ENCODE results near the gene LRP1. TPM values are rescaled to one million over a fixed set of nuclear protein-coding genes. Genes with fewer than 3 reads are reported as not detected.
A peak's percentile ranks its signal among the peaks of the same experiment; 100 is the strongest.

The LRP1 gene
- total RNA-seq, 2 donors from 2014 or later, result 107 to 123 TPM

- peaks cover 5% of the 10 kb centered on the region for H3K36me3 ChIP-seq
- no peak for TF ChIP-seq CTCF (IDR thresholded peaks at IDR 0.05)
- H3K4me3 ChIP-seq, result no peak overlapping the region
- H3K4me1 ChIP-seq, result no peaks in the 10 kb centered on the region
- DNase-seq, result no peak
- H3K9me3 ChIP-seq, result no peaks in the 10 kb centered on the region
- no peak overlapping the region for H3K9ac ChIP-seq (ENCODE audit: low read depth in 2 of 2, low read length in 2 of 2)
- no peak overlapping the region for H3K27ac ChIP-seq
- no peaks in the 10 kb centered on the region for H3K27me3 ChIP-seq
- intact Hi-C loops (cut with DNase I), result loop anchor here (10.0 kb wide), 1 partner anchor 166 kb away; the partner anchor contains the start of gene TAC3
Measured at GRCh38 chr12:57181072-57181471, 52.8 kb downstream of the LRP1 start.

DNA sequence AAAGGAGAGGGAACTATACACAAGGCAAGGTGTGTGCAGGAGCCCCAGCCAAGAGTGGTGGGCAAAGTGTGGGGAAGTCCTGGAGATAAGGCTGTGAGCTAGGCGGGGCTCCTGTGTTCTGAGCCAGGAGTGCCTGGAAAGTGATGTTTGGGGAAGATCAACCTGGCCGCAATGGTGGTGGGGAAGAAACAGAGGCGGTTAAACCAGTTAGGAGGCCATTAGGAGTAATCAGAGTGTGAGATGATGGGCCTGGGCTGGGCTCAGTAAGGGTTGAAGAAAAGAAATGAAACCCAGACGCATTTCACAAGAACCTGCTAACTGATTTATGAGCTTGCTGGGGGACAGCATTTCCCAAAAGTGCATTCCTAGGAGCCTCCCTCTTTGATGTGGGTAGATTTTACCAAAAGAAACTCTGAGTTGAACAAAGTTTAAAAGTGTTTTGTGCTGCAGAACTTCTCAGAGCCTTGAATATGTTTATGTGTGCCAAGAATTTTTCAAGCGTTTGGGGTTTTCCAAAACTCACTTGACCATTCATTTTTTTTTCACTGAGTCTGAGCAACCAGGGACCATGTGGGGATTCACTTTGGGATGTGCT lies 53.4 kb downstream of the LRP1 start:
- Histone ChIP-seq H3K9me3 (no peaks in the 10 kb centered on the region), H3K4me3 (no peak overlapping the region), H3K9ac (ENCODE audit: low read depth in 2 of 2, low read length in 2 of 2) (no peak overlapping the region), H3K27me3 (no peaks in the 10 kb centered on the region), H3K27ac (no peak overlapping the region), H3K4me1 (no peaks in the 10 kb centered on the region), H3K36me3 (peaks cover 7% of the 10 kb centered on the region)
- intact Hi-C loops (cut with DNase I), result loop anchor here (2.0 to 10.0 kb wide), 2 partner anchors 57 to 167 kb away; partner anchors contain the start of gene TAC3
- TF ChIP-seq CTCF (IDR thresholded peaks at IDR 0.05), result no peak
- no peak for DNase-seq

DNA sequence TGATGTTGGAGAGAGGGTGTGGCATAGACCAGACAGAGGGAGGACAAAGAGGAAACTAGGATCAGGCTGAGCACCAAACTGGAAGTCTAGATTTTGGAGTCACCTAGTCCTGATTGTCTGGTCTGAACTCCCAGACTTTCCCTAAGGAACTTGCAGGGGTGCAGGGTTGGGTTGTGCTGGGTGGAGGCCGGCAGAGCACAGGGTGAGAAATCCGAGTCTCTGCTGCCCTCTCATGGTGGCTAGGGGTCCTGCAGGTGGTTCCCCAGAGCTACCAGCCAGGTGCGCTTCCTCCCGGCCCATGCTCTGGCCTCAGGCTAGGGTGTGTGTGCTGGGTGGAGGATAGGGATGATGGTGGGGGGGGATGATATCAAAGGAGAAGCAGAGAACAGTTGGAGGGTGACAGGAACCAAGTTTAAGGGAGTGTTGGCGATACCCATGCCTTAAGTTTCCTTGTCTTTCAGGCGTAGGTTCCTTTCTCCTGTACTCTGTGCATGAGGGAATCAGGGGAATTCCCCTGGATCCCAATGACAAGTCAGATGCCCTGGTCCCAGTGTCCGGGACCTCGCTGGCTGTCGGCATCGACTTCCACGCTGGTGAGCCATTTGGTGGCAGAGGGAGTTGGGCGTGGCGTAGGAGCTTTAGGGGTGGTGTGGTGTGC lies 54.8 kb downstream of the LRP1 start:
- H3K4me3 ChIP-seq, result no peak overlapping the region
- peak; percentile 84 for DNase-seq
- H3K36me3 ChIP-seq, result peaks cover 7% of the 10 kb centered on the region
- H3K9ac ChIP-seq (ENCODE audit: low read depth in 2 of 2, low read length in 2 of 2), result no peak overlapping the region
- H3K4me1 ChIP-seq, result no peaks in the 10 kb centered on the region
- H3K27me3 ChIP-seq, result no peaks in the 10 kb centered on the region
- H3K9me3 ChIP-seq, result no peaks in the 10 kb centered on the region
- H3K27ac ChIP-seq, result no peak overlapping the region
- intact Hi-C loops (cut with DNase I), result loop anchor here (2.0 to 10.0 kb wide), 2 partner anchors 58 to 168 kb away; partner anchors contain the start of gene TAC3
- TF ChIP-seq CTCF (IDR thresholded peaks at IDR 0.05), result peak; percentile 76

GRCh38 chr12:57183939-57184725 lies 55.8 kb downstream of the LRP1 start:
- H3K9ac ChIP-seq (ENCODE audit: low read depth in 2 of 2, low read length in 2 of 2), result no peak overlapping the region
- H3K27ac ChIP-seq, result no peak overlapping the region
- intact Hi-C loops (cut with DNase I), result loop anchor here (2.0 to 10.0 kb wide), 2 partner anchors 59 to 169 kb away; partner anchors contain the start of gene TAC3
- H3K36me3 ChIP-seq, result peaks cover 7% of the 10 kb centered on the region
- TF ChIP-seq CTCF (IDR thresholded peaks at IDR 0.05), result no peak
- H3K4me3 ChIP-seq, result no peak overlapping the region
- H3K4me1 ChIP-seq, result no peaks in the 10 kb centered on the region
- no peak for DNase-seq
- H3K9me3 ChIP-seq, result no peaks in the 10 kb centered on the region
- H3K27me3 ChIP-seq, result no peaks in the 10 kb centered on the region

DNA sequence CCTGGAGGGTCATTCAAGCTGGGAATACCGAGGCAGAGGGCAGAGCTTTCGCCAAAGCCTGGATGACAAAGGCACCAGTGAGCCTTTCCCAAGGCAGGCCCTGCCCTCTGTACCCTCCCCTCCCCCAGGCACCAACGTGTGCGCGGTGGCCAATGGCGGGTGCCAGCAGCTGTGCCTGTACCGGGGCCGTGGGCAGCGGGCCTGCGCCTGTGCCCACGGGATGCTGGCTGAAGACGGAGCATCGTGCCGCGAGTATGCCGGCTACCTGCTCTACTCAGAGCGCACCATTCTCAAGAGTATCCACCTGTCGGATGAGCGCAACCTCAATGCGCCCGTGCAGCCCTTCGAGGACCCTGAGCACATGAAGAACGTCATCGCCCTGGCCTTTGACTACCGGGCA lies 57.1 kb downstream of the LRP1 start:
- TF ChIP-seq CTCF (IDR thresholded peaks at IDR 0.05), result no peak
- Histone ChIP-seq H3K9ac (ENCODE audit: low read depth in 2 of 2, low read length in 2 of 2) (no peak overlapping the region), H3K4me1 (no peaks in the 10 kb centered on the region), H3K27me3 (no peaks in the 10 kb centered on the region), H3K4me3 (no peak overlapping the region), H3K36me3 (peaks cover 7% of the 10 kb centered on the region), H3K27ac (no peak overlapping the region), H3K9me3 (no peaks in the 10 kb centered on the region)
- DNase-seq, result no peak
- intact Hi-C loops (cut with DNase I), result loop anchor here (10.0 kb wide), 1 partner anchor 171 kb away; the partner anchor contains the start of gene TAC3
